ENCODE results near the gene SPAG16.
"Not testable (repeated sequence)": the region's sequence is repeated elsewhere in the genome, so short reads cannot be mapped to it uniquely, and the experiment has no call there.

SPAG16 gene

GRCh38 chr2:213266421-213266820 is 17.8 kb upstream of the SPAG16 start:
- DNase-seq (ENCODE audit: extremely low read depth in 1 of 2, low read depth in 1 of 2): no peak

- no peak for DNase-seq (ENCODE audit: extremely low read depth in 1 of 2, low read depth in 1 of 2)
These were observed 12.3 kb upstream of the SPAG16 start for GRCh38 chr2:213271947-213272346.

GRCh38 chr2:213274143-213274542 is 10.1 kb upstream of the SPAG16 start:
- DNase-seq (ENCODE audit: extremely low read depth in 1 of 2, low read depth in 1 of 2): no peak

- no peak for DNase-seq (ENCODE audit: extremely low read depth in 1 of 2, low read depth in 1 of 2)
These were observed 9.0 kb upstream of the SPAG16 start for GRCh38 chr2:213275265-213275664.

- DNase-seq (ENCODE audit: extremely low read depth in 1 of 2, low read depth in 1 of 2): not testable (repeated sequence)
These were observed 7.1 kb upstream of the SPAG16 start for GRCh38 chr2:213277134-213277533.

- no peak for DNase-seq (ENCODE audit: extremely low read depth in 1 of 2, low read depth in 1 of 2)
These were observed 5.1 kb upstream of the SPAG16 start for GRCh38 chr2:213279116-213279620.

GRCh38 chr2:213279971-213280370 is 4.3 kb upstream of the SPAG16 start:
- DNase-seq (ENCODE audit: extremely low read depth in 1 of 2, low read depth in 1 of 2): no peak

- no peak for DNase-seq (ENCODE audit: extremely low read depth in 1 of 2, low read depth in 1 of 2)
These were observed 3.1 kb upstream of the SPAG16 start for GRCh38 chr2:213281156-213281555.

GRCh38 chr2:213285404-213285803 is 1.1 kb downstream of the SPAG16 start:
- no peak for DNase-seq (ENCODE audit: extremely low read depth in 1 of 2, low read depth in 1 of 2)

GRCh38 chr2:213286161-213286560 is 1.9 kb downstream of the SPAG16 start:
- DNase-seq (ENCODE audit: extremely low read depth in 1 of 2, low read depth in 1 of 2): no peak

GRCh38 chr2:213288913-213289700 is 4.8 kb downstream of the SPAG16 start:
- DNase-seq (ENCODE audit: extremely low read depth in 1 of 2, low read depth in 1 of 2): no peak

GRCh38 chr2:213290501-213290900 is 6.2 kb downstream of the SPAG16 start:
- DNase-seq (ENCODE audit: extremely low read depth in 1 of 2, low read depth in 1 of 2): no peak

- DNase-seq (ENCODE audit: extremely low read depth in 1 of 2, low read depth in 1 of 2): no peak
These were observed 12.0 kb downstream of the SPAG16 start for GRCh38 chr2:213296270-213296669.

GRCh38 chr2:213306316-213306942 is 22.2 kb downstream of the SPAG16 start:
- no peak for DNase-seq (ENCODE audit: extremely low read depth in 1 of 2, low read depth in 1 of 2)

GRCh38 chr2:213315168-213315876 is 31.1 kb downstream of the SPAG16 start:
- DNase-seq (ENCODE audit: extremely low read depth in 1 of 2, low read depth in 1 of 2): no peak

- no peak for DNase-seq (ENCODE audit: extremely low read depth in 1 of 2, low read depth in 1 of 2)
These were observed 31.9 kb downstream of the SPAG16 start for GRCh38 chr2:213316001-213316735.

GRCh38 chr2:213317929-213318328 is 33.7 kb downstream of the SPAG16 start:
- no peak for DNase-seq (ENCODE audit: extremely low read depth in 1 of 2, low read depth in 1 of 2)

GRCh38 chr2:213320604-213321003 is 36.3 kb downstream of the SPAG16 start:
- no peak for DNase-seq (ENCODE audit: extremely low read depth in 1 of 2, low read depth in 1 of 2)

GRCh38 chr2:213336253-213336770 is 52.0 kb downstream of the SPAG16 start:
- DNase-seq (ENCODE audit: extremely low read depth in 1 of 2, low read depth in 1 of 2): no peak

- DNase-seq (ENCODE audit: extremely low read depth in 1 of 2, low read depth in 1 of 2): no peak
These were observed 69.2 kb downstream of the SPAG16 start for GRCh38 chr2:213353419-213353818.

- DNase-seq (ENCODE audit: extremely low read depth in 1 of 2, low read depth in 1 of 2): no peak
These were observed 92.4 kb downstream of the SPAG16 start for GRCh38 chr2:213376644-213377043.

All from activated CD8-positive, alpha-beta memory T cell treated with anti-CD3 and anti-CD28 coated beads for 1 hour (primary cell).